NB4 (cell line): ENCODE measurements around the gene RNF145.

Source experiments
- DNase-seq: peaks from one replicate; pipeline ENCODE4 v3.0.0; 2010; ENCODE audit warnings: low read depth
- H3K4me3 ChIP-seq: one replicate; pipeline ENCODE4 v1.5.1; 2011; ENCODE audit warnings: mild to moderate bottlenecking, low read depth, low read length, moderate library complexity
- CTCF ChIP-seq: IDR thresholded peaks from one replicate; pipeline ENCODE4 v1.5.1; 2012; ENCODE audit warnings: low read depth, low read length
- MYC ChIP-seq: IDR thresholded peaks from 2 replicates; pipeline ENCODE4 v1.6.1; 2011; ENCODE audit warnings: low read depth, low read length
- POLR2A ChIP-seq: IDR thresholded peaks from 2 replicates; pipeline ENCODE4 v1.6.1; 2011; ENCODE audit warnings: mild to moderate bottlenecking; ENCODE audit not compliant: insufficient read length; ENCODE audit errors: extremely low read depth
- TF ChIP-seq, protein P1 (sequence below): IDR thresholded peaks from 2 replicates; pipeline ENCODE4 v1.6.1; 2011; ENCODE audit warnings: low read depth, low read length

Gene RNF145

DNA sequence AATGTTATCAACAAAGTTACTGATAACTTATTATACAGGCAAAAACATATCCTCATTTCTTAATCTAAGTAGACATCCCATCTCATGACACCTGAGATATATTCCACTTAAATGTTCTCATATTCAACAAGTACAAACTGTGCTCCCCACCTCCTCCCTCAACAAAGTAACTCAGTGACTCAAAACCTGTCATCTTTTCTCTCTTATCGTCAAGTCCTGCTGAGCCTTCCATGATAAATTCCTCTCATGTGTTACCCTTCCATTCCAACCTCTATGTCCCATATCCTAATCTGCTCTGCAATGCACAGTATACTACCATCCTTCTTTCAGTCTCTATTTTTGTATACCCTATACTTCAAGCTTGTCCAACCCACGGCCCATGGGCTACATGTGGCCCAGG, 13.6 kb downstream of the RNF145 start:
- no peak overlapping the region for H3K4me3 ChIP-seq
- DNase-seq: no peak
- no peak for TF ChIP-seq MYC
- no peak for TF ChIP-seq CTCF
- no peak for TF ChIP-seq POLR2A
- TF ChIP-seq, protein P1, sequence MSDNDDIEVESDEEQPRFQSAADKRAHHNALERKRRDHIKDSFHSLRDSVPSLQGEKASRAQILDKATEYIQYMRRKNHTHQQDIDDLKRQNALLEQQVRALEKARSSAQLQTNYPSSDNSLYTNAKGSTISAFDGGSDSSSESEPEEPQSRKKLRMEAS: no peak

GRCh38 chr5:159190170-159190569, 19.2 kb downstream of the RNF145 start:
- H3K4me3 ChIP-seq: no peak overlapping the region
- DNase-seq: no peak
- no peak for TF ChIP-seq CTCF
- no peak for TF ChIP-seq POLR2A
- no peak for TF ChIP-seq MYC
- TF ChIP-seq, protein P1: no peak

DNA sequence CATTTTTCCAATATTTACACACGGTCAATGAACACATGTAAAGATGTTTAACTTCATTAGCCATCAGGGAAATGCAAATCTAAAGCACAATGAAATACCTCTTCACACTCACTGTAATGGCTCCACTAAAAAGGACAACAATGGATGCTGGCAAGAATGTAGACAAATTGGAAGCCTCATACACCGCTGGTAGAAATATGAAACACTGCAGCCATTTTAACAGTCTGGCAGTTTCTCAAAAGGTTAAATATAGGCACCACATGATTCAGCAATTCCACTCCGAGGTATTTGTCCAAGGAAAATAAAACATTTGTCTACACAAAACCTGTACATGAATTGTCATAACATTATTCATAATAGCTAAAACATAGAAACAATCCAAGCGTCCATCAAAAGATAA, 20.0 kb downstream of the RNF145 start:
- no peak overlapping the region for H3K4me3 ChIP-seq
- TF ChIP-seq, protein P1: no peak
- TF ChIP-seq MYC: no peak
- no peak for TF ChIP-seq POLR2A
- no peak for TF ChIP-seq CTCF
- DNase-seq: no peak

GRCh38 chr5:159187719-159188118, 21.6 kb downstream of the RNF145 start:
- DNase-seq: no peak
- TF ChIP-seq MYC (no peak), CTCF (no peak), POLR2A (no peak)
- TF ChIP-seq, protein P1: no peak
- no peak overlapping the region for H3K4me3 ChIP-seq

- H3K4me3 ChIP-seq: no peak overlapping the region
- DNase-seq: no peak
- TF ChIP-seq, protein P1: no peak
- TF ChIP-seq CTCF (no peak), MYC (no peak), POLR2A (no peak)
Measured at GRCh38 chr5:159186319-159186718, 23.0 kb downstream of the RNF145 start.

GRCh38 chr5:159185773-159186172, 23.6 kb downstream of the RNF145 start:
- no peak for DNase-seq
- no peak overlapping the region for H3K4me3 ChIP-seq
- TF ChIP-seq CTCF (no peak), POLR2A (no peak), MYC (no peak)
- TF ChIP-seq, protein P1: no peak
